GM19328 (cell line): ENCODE data around the gene TIGD7.
"Not testable (repeated sequence)": the region's sequence is repeated elsewhere in the genome, so short reads cannot be mapped to it uniquely, and the experiment has no call there.

Experiments used
- ATAC-seq: cut with Tn5 transposase; IDR thresholded peaks from one replicate; pipeline ENCODE4 v1.9.1; 2021; ENCODE audit warnings: mild to moderate bottlenecking, moderate library complexity; ENCODE audit not compliant: unreplicated experiment

The TIGD7 gene

DNA sequence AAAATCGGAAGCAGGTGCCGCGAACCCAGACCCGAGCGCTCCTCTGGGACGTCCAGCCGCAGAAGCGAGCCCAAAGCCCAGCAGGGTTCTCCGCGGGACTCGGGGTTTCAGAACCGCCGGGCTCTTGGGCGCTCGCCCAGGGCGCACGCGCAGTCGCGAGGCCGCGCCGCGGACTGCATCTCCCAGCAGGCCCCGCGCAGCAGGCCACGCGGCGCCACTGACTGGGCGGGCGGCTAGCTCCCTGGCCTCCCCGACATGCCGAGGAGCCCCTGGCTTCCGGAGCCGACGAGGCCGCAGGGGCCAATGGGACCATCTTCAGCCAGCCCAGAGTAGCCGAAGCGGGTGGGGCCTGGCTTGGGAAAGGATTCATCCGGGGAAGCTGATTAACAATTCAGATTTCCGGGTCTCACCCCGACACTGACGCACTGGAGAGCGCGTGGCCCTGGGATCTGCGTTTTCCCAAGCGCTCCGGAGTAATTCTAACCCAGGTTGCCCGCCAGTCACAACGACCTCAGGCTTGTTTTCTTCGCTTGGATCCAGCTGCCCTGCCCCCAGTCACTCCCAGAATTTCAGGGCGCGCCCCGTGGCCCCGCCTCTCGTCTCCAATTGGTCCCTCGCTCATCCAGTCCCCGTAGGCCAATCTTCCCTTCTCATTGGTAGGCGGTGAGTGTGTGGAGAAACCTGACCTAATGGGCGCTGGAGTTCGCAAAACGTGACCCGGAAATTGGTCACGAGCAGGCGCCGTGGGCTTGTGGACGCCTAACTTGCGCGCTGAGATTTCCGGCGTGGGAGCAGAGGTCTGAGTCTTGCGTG is 22.3 kb downstream of the TIGD7 start, which contains the start of gene ZNF263:
Gene ZNF263, plus strand, starts transcription at position 762 of the 813 bp plus-strand sequence. CDS start 328 bp downstream, outside the sequence.
- ATAC-seq: peak; percentile 69

DNA sequence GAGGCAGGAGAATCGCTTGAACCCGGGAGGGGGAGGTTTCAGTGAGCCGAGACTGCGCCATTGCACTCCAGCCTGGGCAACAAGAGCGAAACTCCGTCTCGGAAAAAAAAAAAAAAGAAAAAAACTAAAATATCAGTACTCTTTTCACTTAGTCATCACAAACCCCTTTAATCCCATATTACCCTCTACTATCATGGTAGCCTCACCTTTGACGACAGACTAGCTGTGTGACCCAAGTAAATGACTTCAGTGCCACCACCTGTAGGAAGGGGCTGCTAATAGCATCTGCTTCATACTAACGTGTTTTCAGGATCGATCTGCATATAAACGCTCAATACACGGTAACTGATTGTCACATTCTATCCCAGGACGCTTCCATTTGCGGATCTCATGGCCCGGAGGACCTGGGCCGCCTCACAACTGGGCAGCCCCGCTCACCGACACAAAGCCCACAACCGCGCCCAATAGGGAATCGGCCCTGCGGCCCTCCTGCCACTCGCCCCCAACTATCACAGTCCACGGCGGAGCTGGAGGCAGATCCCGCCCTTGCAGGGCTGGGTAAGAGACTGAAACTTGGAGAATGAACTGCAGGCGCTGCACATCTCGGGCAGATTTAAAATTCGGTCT is 23.0 kb downstream of the TIGD7 start:
- peak; percentile 25 for ATAC-seq

DNA sequence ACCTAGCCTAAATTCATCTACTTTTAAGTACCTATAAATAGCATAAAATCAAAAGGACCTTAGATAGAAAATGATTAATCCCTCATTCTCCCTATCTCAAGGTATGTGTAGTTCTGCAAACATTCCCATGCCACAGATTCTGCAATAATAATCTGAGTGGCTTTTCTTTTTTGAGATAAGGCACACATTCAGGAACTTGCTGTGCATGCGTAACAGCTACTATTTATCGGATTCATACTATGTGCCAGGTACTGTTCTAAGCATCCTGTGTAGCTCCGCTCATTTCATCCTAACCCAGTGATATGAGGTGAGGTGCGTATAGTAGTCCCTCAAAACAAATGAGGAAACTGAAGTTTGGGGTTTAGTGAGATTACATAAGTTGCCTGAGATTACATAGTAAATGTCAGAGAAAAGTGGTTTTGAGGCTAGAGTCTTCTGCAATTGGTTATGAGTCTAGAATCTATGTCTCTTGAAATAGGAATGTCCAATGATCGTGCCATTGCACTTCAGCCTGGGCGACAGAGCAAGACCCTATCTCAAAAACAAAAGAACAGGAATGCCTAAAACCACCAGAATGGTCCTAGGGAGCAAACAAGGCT is 23.9 kb downstream of the TIGD7 start:
- ATAC-seq: no peak

DNA sequence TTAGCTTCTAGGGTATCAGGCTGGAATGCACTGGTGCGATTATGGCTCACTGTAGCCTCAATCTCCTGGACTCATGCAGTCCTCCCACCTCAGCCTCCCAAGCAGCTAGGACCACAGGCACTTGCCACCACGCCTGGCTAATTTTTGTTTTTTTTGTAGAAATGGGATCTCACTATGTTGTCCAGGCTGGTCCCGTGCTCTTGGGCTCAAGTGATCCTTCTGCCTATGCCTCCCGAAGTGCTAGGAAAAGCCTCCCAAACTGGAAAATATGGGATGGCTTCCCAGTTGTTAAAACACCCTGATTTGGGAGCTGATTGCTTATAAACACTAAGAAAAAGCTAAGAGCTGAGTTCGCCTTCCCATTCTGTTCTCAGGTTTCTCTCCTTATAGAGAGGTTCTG is 28.6 kb downstream of the TIGD7 start:
- no peak for ATAC-seq

DNA sequence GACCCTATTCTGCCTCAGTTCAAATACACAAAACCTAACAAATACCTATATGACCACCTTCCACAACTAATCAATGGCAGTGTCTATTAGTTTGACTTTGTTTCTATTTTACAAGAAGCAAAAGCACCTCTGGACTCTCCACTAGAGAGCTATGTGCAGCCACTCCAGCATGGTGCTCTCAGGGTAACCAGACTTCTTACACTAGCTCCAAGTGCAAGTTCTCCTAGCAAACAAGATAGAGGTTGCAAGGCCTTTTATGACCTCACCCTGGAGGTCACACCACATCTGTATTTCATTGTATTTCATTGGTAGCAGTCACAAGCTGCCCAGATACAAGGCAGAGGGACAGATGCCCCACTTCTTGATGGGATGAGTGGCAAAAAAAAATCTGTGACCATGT is 30.3 kb downstream of the TIGD7 start:
- ATAC-seq: no peak

DNA sequence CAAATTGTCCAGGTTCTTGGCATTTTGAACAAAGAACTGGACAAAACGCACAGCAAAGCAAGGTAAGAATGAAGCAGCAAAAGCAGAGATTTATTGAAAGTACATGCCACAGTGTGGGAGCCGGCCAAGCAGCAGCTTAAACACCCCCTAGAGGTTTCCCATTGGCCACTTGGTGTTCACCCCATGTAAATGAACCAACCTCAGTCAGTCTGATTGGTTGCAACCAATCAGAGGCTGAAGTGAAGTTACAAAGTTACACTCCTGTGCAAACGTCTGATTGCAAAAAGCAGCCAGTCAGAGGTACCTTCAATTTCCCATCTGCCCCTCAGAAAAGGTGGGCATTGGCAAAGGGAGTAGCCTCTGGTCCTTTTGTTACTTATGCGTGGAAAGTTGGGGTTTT is 30.7 kb downstream of the TIGD7 start:
- no peak for ATAC-seq

DNA sequence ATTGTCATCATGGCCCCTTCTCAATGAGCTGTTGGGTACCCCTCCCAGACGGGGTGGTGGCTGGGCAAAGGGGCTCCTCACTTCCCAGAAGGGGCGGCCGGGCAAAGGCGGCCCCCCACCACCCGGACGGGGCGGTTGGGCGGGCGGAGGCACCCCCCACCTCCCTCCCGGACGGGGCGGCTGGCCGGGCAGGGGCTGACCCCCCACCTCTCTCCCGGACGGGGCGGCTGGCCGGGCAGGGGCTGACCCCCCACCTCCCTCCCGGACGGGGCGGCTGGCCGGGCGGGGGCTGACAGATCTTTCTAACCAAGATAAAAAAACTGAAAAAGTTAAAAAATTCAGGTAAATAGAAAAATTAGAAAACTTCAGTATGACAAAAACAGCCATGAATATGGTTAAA is 33.9 kb downstream of the TIGD7 start:
- not testable (repeated sequence) for ATAC-seq

DNA sequence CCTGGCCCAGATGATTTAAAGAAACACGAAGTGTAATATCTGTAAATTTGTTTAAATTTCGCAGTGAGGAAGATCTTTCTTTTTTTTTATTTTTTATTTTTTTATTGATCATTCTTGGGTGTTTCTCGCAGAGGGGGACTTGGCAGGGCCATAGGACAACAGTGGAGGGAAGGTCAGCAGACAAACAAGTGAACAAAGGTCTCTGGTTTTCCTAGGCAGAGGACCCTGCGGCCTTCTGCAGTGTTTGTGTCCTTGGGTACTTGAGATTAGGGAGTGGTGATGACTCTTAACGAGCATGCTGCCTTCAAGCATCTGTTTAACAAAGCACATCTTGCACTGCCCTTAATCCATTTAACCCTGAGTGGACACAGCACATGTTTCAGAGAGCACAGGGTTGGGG is 34.5 kb downstream of the TIGD7 start:
- ATAC-seq: not testable (repeated sequence)

DNA sequence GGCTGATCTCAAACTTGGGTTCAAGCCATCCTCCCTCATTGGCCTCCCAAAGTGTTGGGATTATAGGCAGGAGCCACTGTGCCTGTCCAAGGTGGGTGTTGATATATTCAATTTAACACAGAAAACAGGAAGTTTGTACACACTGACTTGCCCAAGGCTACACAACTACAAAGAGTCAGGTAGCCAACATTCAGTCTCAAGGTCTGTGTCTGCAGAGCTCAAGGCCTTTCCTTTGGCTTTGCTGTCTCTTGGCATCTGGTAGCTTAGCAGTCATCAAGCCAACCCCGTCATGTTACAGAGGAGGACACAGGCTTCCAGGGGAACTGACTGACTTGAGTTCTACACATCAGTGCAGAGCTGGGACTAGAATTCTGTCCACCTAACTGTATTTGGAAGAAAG is 36.9 kb downstream of the TIGD7 start:
- no peak for ATAC-seq

DNA sequence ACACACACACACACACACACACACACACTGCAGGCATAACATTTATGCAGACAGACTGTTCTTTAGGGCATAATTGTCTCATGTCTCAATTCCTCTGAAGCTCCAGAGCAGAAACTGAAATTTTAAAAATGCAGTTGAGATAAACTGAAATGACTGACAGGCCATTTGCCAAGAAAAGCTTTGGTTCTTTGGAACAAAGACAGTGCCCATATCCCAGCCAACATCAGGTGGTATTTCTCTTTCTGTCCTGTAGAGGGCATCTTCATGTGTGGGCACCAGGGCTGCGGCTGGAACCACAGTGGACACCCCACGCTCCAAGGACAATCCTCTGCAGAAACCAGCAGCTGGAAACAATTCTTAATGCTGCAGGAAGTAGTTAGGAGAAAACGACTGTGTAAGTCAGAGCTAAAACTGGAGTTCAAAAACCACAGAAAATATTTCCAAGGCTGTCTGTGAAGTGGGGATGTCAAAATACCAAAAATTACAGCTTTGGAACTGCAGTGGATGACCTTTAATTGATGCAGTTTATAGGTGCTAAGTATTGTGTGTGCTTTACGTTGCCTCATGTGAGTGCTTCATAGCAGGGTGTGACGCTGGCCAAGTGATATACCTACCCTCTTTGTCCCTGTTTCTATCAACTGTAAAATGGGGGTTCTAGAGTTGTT is 38.2 kb downstream of the TIGD7 start:
- no peak for ATAC-seq

DNA sequence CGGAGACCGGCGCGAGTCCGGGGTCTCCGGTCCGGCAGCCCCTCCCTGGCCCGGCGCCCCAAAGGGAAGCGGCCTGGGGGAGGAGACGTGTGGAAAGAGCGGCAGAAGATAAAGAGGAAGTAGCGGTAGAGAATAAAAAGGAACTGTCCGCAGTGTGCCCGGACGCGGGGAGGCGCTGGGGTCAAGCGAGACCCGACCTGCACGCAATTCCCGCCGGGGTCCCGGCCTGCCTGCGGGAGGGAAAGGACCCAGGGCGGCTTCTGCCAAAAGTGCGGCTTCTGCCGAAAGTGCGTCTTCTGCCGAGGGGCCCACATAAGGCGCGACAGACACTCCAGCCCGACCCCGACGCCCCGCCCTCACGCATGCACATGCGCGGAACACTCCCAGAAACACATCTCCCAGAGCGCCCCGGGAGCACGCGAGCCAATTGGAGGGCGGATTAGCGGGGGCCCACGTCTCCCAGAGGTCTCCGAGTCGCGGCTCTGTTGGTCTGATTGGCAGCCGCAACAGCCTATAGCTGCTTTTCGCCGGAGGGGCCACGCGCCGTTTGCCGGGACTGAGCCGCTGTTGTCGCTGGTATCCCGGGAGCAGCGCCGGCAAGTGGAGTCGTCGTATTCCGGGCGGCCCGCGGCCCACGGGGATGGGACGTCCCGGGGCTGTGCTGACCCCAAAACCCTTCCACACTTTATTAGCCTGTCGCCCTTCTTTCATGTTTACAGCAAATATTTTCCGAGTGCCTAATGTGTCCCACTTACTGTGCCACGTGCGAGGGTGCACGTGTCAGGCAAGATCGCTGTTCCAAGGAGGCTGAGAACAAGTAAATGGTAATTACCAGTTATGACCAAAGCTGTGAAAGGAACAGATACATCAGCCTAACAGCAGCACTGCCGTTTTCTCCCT is 40.8 kb downstream of the TIGD7 start:
- ATAC-seq: peak; percentile 78

DNA sequence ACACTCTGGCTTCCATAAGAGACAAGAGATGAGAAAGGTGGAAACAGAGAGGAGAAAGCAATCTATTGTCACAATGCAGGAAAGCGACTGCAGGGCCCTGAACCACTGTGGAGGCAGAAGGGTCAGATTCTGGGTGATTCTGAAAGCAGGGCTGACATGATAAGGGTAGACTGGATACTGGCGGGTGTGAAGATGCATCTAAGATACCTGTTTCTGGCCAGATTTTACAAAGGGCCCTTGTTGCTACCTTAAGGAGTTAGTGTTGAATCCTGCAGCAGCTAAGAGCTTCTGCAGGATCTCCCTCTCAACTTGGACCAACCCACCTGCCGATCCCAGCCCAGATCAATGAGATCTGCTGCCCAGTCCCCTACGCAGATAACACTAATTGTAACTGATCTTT is 42.7 kb downstream of the TIGD7 start:
- ATAC-seq: no peak

DNA sequence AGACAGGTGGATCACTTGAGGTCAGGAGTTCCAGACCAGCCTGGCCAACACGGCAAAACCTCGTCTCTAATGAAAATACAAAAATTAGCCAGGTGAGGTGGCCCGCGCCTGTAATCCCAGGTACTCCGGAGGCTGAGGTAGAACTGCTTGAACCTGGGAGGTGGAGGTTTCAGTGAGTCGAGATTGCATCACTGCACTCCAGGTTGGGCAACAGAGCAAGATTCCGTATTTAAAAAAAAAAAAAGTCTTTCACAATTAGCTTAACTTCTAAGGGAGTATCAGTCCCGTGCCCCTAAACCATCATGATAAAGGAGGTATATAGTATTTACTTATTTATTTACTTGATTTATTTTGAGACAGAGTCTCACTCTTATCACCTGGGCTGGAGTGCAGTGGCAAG is 45.4 kb downstream of the TIGD7 start:
- no peak for ATAC-seq

DNA sequence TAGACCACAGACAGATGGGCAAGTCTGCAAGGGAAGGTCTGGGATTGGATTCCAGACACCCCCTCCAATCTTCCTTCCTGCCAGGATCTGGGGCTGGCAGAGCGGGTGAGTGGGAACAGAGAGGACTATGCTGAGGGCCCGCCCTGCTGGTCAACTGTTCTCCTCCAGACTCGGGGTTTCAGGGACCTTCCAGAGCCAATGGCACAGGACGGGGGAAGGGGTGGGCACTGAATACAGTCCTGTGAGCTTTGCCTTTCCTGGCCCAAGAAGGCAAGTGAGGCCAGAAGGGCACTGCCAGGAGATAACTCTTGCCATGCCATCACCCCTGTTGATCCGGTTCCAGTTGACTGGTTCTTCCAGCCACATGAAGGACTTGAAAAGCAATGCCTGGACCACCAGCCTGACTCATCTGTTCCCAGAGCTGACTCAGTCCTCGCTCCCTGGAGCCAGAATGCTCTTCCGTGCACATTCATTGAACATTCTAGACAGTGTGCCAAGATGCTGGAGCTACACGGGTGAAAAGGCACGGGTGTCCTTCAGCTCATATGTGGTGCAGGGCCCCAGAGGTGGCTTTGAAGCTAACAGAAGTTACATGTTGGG is 48.3 kb downstream of the TIGD7 start:
- ATAC-seq: no peak

DNA sequence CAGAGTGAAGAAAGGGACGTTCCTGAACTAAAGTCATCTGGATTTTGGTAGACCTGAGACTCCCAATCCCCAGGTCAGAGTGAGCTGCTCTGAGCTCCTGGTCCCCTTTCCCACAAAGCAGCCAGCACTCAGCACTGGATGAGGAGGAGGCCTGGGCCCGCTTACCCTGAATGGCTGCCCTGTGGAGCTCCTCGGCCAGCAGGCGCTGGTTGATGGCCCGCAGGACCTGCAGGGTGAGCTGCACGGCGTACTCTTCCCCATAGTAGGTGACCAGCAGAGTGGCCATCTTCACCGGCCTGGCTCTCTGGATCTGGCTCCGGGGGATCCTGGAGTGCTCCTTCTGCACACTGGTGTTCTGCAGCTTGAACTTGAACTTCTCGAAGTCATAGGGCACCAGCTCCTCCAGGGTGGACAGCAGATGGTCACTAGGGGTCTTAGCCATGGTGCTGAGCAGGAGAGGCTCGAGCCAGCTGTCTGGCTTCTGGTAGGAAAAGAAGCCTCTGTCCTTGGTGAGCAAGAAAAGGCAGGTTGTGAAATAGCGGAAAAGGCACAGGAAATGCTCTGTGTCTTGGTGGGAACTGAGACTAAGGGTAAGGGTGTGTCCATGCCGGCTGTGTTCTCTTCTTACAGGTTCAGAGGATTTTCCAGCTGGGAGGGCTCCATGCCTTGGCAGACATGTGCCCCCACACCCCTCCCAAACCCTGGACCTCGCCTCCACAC is 48.9 kb downstream of the TIGD7 start, which contains the start of gene MEFV:
Gene MEFV, minus strand, starts transcription at position 488 of the 720 bp plus-strand sequence. Its CDS starts 46 bp downstream, at position 442.
- no peak for ATAC-seq

DNA sequence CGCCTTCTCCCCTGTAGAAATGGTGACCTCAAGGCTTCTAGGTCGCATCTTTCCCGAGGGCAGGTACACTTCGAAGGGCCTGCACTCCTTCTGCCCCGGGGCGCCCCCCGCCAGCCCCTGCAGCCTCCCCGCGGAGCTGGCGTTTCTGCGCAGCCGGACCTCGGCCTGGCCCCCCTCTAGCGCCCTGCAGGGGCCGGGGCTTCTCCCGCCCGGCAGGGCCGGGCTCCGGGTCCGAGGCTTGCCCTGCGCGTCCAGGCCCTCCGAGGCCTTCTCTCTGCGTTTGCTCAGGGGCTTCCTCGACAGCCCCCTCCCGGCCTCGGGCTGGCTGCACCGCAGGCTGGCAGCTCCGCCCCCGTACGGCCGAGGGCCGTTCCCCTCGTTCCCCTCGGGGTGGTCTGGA is 50.9 kb downstream of the TIGD7 start:
- ATAC-seq: no peak

DNA sequence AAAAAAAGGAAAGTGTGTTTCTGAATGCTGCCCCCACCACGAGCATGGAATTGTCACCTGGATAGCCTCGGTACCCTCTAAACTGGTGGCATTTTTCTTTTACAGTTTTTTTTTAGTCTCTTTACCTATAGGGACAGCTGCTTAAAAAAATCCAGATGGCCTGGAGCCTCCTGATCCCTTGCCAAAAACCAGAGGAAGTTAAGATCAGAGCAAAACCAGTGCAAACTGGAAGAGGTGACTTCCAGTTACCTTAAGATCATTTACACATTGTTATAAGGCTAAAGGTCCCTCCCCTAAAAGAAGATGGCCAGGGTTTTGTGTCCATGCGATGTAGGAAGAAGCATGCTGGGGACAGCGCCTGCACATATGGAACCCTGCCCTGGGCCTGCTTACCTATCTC is 52.3 kb downstream of the TIGD7 start:
- ATAC-seq: no peak

DNA sequence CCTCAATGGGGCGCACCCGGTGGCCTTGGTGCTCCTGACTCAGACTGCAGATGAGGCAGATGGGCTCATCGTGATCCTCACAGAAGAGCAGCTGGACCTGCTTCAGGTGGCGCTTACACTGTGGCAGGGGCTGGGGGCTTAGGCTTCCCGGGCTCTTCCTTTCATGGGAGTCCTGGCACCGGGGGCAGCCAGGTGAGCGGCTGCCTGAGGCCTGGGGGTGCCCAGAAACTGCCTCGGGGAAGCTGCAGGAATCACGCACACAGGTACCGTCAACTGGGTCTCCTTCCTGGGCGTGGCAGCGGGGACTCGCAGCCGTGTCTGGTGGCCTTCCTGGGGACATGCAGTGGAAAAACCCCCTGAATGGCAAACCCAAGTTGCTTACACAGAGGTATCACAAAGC is 55.8 kb downstream of the TIGD7 start:
- ATAC-seq: no peak

DNA sequence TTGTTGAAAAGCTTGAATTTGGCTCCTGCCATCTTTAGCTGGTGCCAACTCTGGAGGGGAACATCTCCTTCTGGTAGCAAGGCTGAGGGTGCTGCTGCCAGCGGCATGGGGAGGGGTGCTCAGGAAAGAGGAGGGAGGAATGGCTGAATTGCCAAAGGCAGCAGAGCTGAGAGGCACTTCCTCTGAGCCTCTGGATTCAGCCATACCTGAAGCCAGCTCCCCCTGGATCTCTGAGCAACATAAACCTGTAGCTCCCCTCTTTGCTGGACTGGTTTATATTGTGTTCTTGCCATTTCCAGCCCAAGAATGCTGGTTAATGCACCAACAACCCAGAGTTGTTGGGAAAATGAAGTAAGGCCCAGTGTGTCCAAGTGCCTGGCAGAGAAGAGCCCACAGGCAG is 56.2 kb downstream of the TIGD7 start:
- ATAC-seq: no peak
